Body of pancreas (tissue), 4 donors: ENCODE measurements around the gene CAPN5. TPM values are rescaled to one million over a fixed set of nuclear protein-coding genes. Genes with fewer than 3 reads are reported as not detected.

ENCODE experiments used
- ATAC-seq: fragments of 150-250 bp; one replicate; pipeline ENCODE4 v1.9.1; 2016
- DNase-seq, 4 donors: peaks; one replicate each; pipeline ENCODE4 v3.0.0-alpha.2; 2019
- H3K27ac ChIP-seq, 4 donors: fragments of 200-600 bp; sonication (generic); 1 replicate in 3 of 4; 2 replicates in 1 of 4; pipeline versions ENCODE4 v1.5.1 to v1.6.1; 2016 to 2019; ENCODE audit warnings: mild to moderate bottlenecking in 1 of 4, mixed read lengths in 1 of 4, moderate library complexity in 1 of 4
- H3K27me3 ChIP-seq, 2 donors: fragments of 200-600 bp; sonication (generic); one replicate each; pipeline ENCODE4 v1.6.0; 2016; ENCODE audit warnings: mild to moderate bottlenecking in 1 of 2
- H3K36me3 ChIP-seq, 2 donors: fragments of 200-600 bp; sonication (generic); replicated peaks in 1 of 2; 2 replicates each; pipeline ENCODE4 v1.5.1; 2016; ENCODE audit warnings: low read depth in 2 of 2; ENCODE audit not compliant: insufficient read depth in 1 of 2
- H3K4me1 ChIP-seq: fragments of 200-600 bp; sonication (generic); one replicate; pipeline ENCODE4 v1.6.0; 2016
- H3K4me3 ChIP-seq, 2 donors: fragments of 200-600 bp; sonication (generic); 1 replicate in 1 of 2; 2 replicates in 1 of 2; pipeline ENCODE4 v1.5.1; 2016 to 2019
- H3K9me3 ChIP-seq, 3 donors: fragments of 200-600 bp; sonication (generic); 1 replicate in 2 of 3; 2 replicates in 1 of 3; pipeline ENCODE4 v1.5.1; 2016
- POLR2A ChIP-seq, 3 donors: fragments of 450-650 bp; IDR thresholded peaks; one replicate each; pipeline ENCODE4 v1.6.1; 2016; ENCODE audit warnings: antibody characterized with exemption in 3 of 3, mild to moderate bottlenecking in 2 of 3
- WGBS, 2 donors: methylation state at CpG; one replicate each; pipeline ENCODE4 v1.1.5; 2017; 5-methylcytosine and 5-hydroxymethylcytosine counted together
- intact Hi-C: fragments of 100-400 bp; cut with DNase I; formaldehyde crosslinking; loops from one replicate; pipeline ENCODE4 v1.15.1; 2023
- total RNA-seq, 2 donors: library from RNA; depleted of rRNA; stranded (reverse); fragments of >200 nt; gene quantifications; one replicate each; pipeline ENCODE4 v1.1.0, GENCODE V29; 2016
- TF ChIP-seq, protein P1 (sequence below), 7 experiments: fragments of 450-650 bp in 4 of 7; fragments of 200-600 bp in 3 of 7; sonication (generic) in 3 of 7; IDR thresholded peaks; one replicate each; pipeline ENCODE4 v1.5.1; 2016 to 2019; ENCODE audit warnings: antibody characterized with exemption in 7 of 7

The CAPN5 gene
- total RNA-seq, 2 donors from 2014 or later, result 7.8 to 13.8 TPM

DNA sequence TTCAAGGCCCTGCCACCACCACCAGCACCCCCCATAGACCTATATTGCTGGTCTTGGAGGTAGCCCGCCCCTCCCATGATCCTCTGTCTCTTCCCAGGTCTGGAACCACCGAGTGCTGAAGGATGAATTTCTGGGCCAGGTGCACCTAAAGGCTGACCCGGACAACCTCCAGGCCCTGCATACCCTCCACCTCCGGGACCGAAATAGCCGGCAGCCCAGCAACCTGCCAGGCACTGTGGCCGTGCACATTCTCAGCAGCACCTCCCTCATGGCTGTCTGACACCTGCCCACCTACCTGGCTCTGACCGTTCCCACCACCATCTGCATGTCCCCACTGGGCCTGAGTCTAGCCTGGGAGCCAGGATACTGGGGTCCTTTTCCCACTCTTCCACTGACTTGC is 56.8 kb downstream of the CAPN5 start:
- H3K27ac ChIP-seq, result no peak overlapping the region
- 63 to 86% methylated on average over 2 to 8 of the region's 8 CpGs for WGBS, 2 donors
- ATAC-seq, result no peak
- H3K9me3 ChIP-seq, result no peaks in the 10 kb centered on the region
- DNase-seq, result no peak
- intact Hi-C loops, result loop anchor here (5.0 kb wide), 1 partner anchor 59 kb away; no protein-coding TSS in a partner anchor
- H3K27me3 ChIP-seq, result no peaks in the 10 kb centered on the region
- TF ChIP-seq, protein P1, sequence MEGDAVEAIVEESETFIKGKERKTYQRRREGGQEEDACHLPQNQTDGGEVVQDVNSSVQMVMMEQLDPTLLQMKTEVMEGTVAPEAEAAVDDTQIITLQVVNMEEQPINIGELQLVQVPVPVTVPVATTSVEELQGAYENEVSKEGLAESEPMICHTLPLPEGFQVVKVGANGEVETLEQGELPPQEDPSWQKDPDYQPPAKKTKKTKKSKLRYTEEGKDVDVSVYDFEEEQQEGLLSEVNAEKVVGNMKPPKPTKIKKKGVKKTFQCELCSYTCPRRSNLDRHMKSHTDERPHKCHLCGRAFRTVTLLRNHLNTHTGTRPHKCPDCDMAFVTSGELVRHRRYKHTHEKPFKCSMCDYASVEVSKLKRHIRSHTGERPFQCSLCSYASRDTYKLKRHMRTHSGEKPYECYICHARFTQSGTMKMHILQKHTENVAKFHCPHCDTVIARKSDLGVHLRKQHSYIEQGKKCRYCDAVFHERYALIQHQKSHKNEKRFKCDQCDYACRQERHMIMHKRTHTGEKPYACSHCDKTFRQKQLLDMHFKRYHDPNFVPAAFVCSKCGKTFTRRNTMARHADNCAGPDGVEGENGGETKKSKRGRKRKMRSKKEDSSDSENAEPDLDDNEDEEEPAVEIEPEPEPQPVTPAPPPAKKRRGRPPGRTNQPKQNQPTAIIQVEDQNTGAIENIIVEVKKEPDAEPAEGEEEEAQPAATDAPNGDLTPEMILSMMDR (IDR thresholded peaks at IDR 0.05), result no peak
- TF ChIP-seq POLR2A (IDR thresholded peaks at IDR 0.05), result no peak
- H3K36me3 ChIP-seq, result no peaks in the 10 kb centered on the region
- H3K4me3 ChIP-seq, result no peak overlapping the region
- peaks cover 20% of the 10 kb centered on the region for H3K4me1 ChIP-seq

DNA sequence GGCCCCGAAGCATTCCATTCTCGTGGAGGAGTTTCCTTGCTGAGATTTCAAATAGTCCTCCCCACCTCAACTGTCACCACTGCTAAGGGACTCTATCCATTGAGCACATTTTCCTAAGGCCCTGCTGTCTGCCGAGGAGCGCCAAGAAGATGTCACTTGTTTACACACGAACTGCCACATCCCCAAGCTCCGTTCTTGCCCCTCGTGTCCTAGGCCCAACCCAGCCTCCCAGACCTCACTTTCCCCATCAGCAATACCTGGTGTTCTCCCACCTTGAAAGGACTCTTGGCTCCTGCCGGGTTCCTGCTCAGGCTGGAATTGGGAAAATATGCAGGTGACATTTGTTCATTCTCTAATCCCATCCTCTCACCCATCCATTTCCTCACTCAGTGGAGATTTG is 57.3 kb downstream of the CAPN5 start:
- no peaks in the 10 kb centered on the region for H3K36me3 ChIP-seq
- DNase-seq, result no peak
- no peak overlapping the region for H3K27ac ChIP-seq
- H3K9me3 ChIP-seq, result no peaks in the 10 kb centered on the region
- H3K4me3 ChIP-seq, result no peak overlapping the region
- TF ChIP-seq, protein P1 (IDR thresholded peaks at IDR 0.05), result no peak
- TF ChIP-seq POLR2A (IDR thresholded peaks at IDR 0.05), result no peak
- no peaks in the 10 kb centered on the region for H3K27me3 ChIP-seq
- intact Hi-C loops, result loop anchor here (5.0 kb wide), 1 partner anchor 58 kb away; no protein-coding TSS in a partner anchor
- no peak for ATAC-seq
- 80 to 81% methylated on average over 8 of the region's 8 CpGs for WGBS, 2 donors
- peaks cover 24% of the 10 kb centered on the region for H3K4me1 ChIP-seq

DNA sequence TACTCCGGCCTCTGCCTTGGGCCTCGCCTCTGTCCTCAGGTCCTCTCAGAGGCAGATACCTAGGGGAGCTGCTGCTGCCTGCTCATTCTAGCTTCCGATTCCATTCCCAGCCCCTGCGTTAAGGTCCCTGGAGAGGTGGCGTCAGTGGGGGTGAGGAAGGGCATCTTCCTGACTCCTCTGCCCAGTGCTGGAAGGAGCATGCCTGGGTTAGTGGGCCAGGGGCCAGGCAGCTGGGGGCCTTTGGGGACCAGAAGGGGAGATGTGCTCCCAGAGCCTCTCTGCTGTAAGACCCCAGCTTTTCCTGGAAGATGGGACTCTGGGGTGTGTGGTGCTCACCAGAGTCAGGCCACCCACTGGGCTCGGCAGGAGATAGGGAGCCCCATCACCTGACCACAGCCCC is 57.7 kb downstream of the CAPN5 start:
- H3K36me3 ChIP-seq, result no peaks in the 10 kb centered on the region
- H3K4me3 ChIP-seq, result no peak overlapping the region
- DNase-seq (no peak), ATAC-seq (no peak)
- intact Hi-C loops, result loop anchor here (5.0 kb wide), 1 partner anchor 58 kb away; no protein-coding TSS in a partner anchor
- H3K9me3 ChIP-seq, result no peaks in the 10 kb centered on the region
- no peak overlapping the region for H3K27ac ChIP-seq
- TF ChIP-seq, protein P1 (IDR thresholded peaks at IDR 0.05), result no peak
- no peak for TF ChIP-seq POLR2A (IDR thresholded peaks at IDR 0.05)
- H3K4me1 ChIP-seq, result peaks cover 28% of the 10 kb centered on the region
- H3K27me3 ChIP-seq, result no peaks in the 10 kb centered on the region
- WGBS, 2 donors, result 84 to 96% methylated on average over 4 to 6 of the region's 6 CpGs

DNA sequence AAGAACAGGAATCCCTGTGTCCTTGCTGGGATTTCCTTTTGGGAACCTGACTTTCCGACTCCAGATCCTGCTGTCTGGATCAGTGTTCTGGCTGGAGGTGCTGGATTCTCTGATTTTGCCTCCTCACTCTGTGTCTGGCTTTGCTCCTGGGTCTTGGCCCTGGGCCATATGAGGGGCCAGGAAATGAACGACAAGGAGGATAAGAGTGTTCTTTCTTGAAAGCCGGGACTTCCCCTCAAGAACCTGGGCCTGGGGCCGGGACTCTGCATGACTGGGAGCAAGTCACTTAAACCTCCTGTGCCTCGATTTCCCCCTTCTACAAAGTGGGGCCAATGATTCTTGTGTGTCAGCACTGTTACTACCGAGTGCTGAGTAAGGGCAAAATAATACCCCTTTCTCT is 58.4 kb downstream of the CAPN5 start:
- intact Hi-C loops, result no loop called here
- Histone ChIP-seq H3K9me3 (no peaks in the 10 kb centered on the region), H3K36me3 (no peaks in the 10 kb centered on the region), H3K4me3 (no peak overlapping the region), H3K4me1 (peaks cover 33% of the 10 kb centered on the region), H3K27me3 (no peaks in the 10 kb centered on the region), H3K27ac (no peak overlapping the region)
- no peak for TF ChIP-seq POLR2A (IDR thresholded peaks at IDR 0.05)
- TF ChIP-seq, protein P1 (IDR thresholded peaks at IDR 0.05), result no peak
- WGBS, 2 donors, result 44 to 75% methylated on average over 6 of the region's 6 CpGs
- no peak for ATAC-seq
- DNase-seq, result no peak

DNA sequence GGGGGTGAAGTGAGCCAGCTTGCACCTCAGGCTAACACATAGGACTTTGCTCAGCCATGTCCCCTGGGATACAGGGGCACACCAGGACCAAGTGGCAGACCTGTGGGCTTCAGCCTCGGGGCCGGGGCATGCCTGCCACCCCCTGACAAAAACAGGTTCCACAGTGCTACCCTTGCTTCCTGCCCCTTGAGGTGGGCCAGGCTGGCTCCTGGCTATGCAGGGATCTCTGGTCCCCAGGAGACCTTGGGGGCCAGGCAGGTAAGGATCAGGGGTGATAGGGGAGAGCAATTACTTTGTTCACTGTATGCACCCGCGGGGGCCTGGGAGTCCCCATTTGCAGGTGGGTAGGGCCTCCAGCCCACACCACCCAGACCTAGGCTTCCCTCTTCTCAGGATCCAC is 58.9 kb downstream of the CAPN5 start:
- WGBS, 2 donors, result 53% methylated on average over 4 of the region's 4 CpGs; no CpG with 5 or more reads in 1 of the 2 donors
- TF ChIP-seq, protein P1 (IDR thresholded peaks at IDR 0.05), result no peak
- TF ChIP-seq POLR2A (IDR thresholded peaks at IDR 0.05), result no peak
- no peak overlapping the region for H3K27ac ChIP-seq
- ATAC-seq, result no peak
- H3K4me3 ChIP-seq, result no peak overlapping the region
- no peak for DNase-seq
- no peaks in the 10 kb centered on the region for H3K27me3 ChIP-seq
- no peaks in the 10 kb centered on the region for H3K9me3 ChIP-seq
- intact Hi-C loops, result no loop called here
- peaks cover 38% of the 10 kb centered on the region for H3K4me1 ChIP-seq
- H3K36me3 ChIP-seq, result no peaks in the 10 kb centered on the region
